GM18507 (cell line): Measurements from ENCODE around the gene CEPT1.
"Not testable (repeated sequence)": the region's sequence is repeated elsewhere in the genome, so short reads cannot be mapped to it uniquely, and the experiment has no call there.

Experiments
- DNase-seq: peaks from one replicate; pipeline ENCODE4 v3.0.0; 2011; ENCODE audit warnings: low read depth; ENCODE audit not compliant: insufficient read length; ENCODE audit errors: extremely low spot score
- FAIRE-seq: peaks from 2 replicates; lab custom pipeline; 2011; peaks lifted over from hg19 to GRCh38; lab: Jason Lieb, UNC

CEPT1 gene

GRCh38 chr1:111139956-111140679 lies at the start of gene CEPT1, which contains the start of gene DRAM2:
Gene CEPT1, plus strand, starts transcription at chr1:111140223. Its CDS starts 7,492 bp downstream, at chr1:111147715.
Gene DRAM2, minus strand, starts transcription at chr1:111140093. Its CDS starts 8,539 bp downstream, at chr1:111131554.
- DNase-seq, result peak; percentile 74
- FAIRE-seq, result peak; percentile 95

GRCh38 chr1:111095421-111095820 lies 44.6 kb upstream of the CEPT1 start:
- DNase-seq, FAIRE-seq: not testable (repeated sequence)

- no peak for FAIRE-seq
- DNase-seq, result no peak
These were observed 42.5 kb upstream of the CEPT1 start for GRCh38 chr1:111097356-111098099.

GRCh38 chr1:111099289-111099688 lies 40.7 kb upstream of the CEPT1 start:
- DNase-seq (no peak), FAIRE-seq (no peak)

GRCh38 chr1:111101854-111102642 lies 38.0 kb upstream of the CEPT1 start:
- no peak for FAIRE-seq
- DNase-seq, result no peak

- DNase-seq, result no peak
- no peak for FAIRE-seq
These were observed 35.0 kb upstream of the CEPT1 start for GRCh38 chr1:111104981-111105380.

- no peak for FAIRE-seq
- DNase-seq, result no peak
These were observed 29.7 kb upstream of the CEPT1 start for GRCh38 chr1:111110197-111110899.

GRCh38 chr1:111116496-111116895 lies 23.5 kb upstream of the CEPT1 start:
- DNase-seq, result no peak
- FAIRE-seq, result no peak

- DNase-seq, result no peak
- FAIRE-seq, result no peak
These were observed 13.7 kb upstream of the CEPT1 start for GRCh38 chr1:111126354-111126753.

GRCh38 chr1:111127923-111128643 lies 11.9 kb upstream of the CEPT1 start:
- FAIRE-seq (peak; percentile 89), DNase-seq (no peak)

GRCh38 chr1:111129376-111129775 lies 10.6 kb upstream of the CEPT1 start:
- DNase-seq (no peak), FAIRE-seq (no peak)

- FAIRE-seq (no peak), DNase-seq (no peak)
These were observed 8.3 kb upstream of the CEPT1 start for GRCh38 chr1:111131693-111132092.

- no peak for DNase-seq
- FAIRE-seq, result no peak
These were observed 6.2 kb upstream of the CEPT1 start for GRCh38 chr1:111133866-111134265.

- peak; percentile 88 for FAIRE-seq
- no peak for DNase-seq
These were observed 583 bp upstream of the CEPT1 start for GRCh38 chr1:111139324-111139955.

GRCh38 chr1:111140680-111140967 lies 601 bp downstream of the CEPT1 start:
- no peak for FAIRE-seq
- no peak for DNase-seq

- no peak for FAIRE-seq
These were observed 1.5 kb downstream of the CEPT1 start for GRCh38 chr1:111141245-111142220.

GRCh38 chr1:111142356-111142975 lies 2.4 kb downstream of the CEPT1 start:
- no peak for DNase-seq
- peak; percentile 48 for FAIRE-seq

More at GRCh38 chr1:111141245-111142220, 1.5 kb downstream of the CEPT1 start:
- DNase-seq, result no peak
